IPS-11a (cell line): ENCODE data around the gene PIGM.
"Not testable (repeated sequence)": the region's sequence is repeated elsewhere in the genome, so short reads cannot be mapped to it uniquely, and the experiment has no call there.

Experiments used
- H3K4me3 ChIP-seq: one replicate; pipeline ENCODE4 v1.5.1; 2013; ENCODE audit warnings: low read depth, low read length, control low read depth

The PIGM gene

GRCh38 chr1:160061369-160062229 is 29.8 kb upstream of the PIGM start:
- no peak overlapping the region for H3K4me3 ChIP-seq

- no peak overlapping the region for H3K4me3 ChIP-seq
These were observed 26.3 kb upstream of the PIGM start for GRCh38 chr1:160058087-160058486.

- H3K4me3 ChIP-seq, result no peak overlapping the region
These were observed 24.9 kb upstream of the PIGM start for GRCh38 chr1:160056648-160057169.

- H3K4me3 ChIP-seq, result no peak overlapping the region
These were observed 22.0 kb upstream of the PIGM start for GRCh38 chr1:160053548-160054365.

GRCh38 chr1:160052936-160053335 is 21.1 kb upstream of the PIGM start:
- H3K4me3 ChIP-seq, result no peak overlapping the region

GRCh38 chr1:160050619-160051018 is 18.8 kb upstream of the PIGM start:
- H3K4me3 ChIP-seq, result no peak overlapping the region

GRCh38 chr1:160050182-160050581 is 18.4 kb upstream of the PIGM start:
- not testable (repeated sequence) for H3K4me3 ChIP-seq

- no peak overlapping the region for H3K4me3 ChIP-seq
These were observed 17.3 kb upstream of the PIGM start for GRCh38 chr1:160049101-160049500.

GRCh38 chr1:160048335-160048734 is 16.5 kb upstream of the PIGM start:
- no peak overlapping the region for H3K4me3 ChIP-seq

GRCh38 chr1:160047111-160047991 is 15.6 kb upstream of the PIGM start:
- H3K4me3 ChIP-seq, result no peak overlapping the region

- H3K4me3 ChIP-seq, result no peak overlapping the region
These were observed 14.8 kb upstream of the PIGM start for GRCh38 chr1:160046494-160047110.

- no peak overlapping the region for H3K4me3 ChIP-seq
These were observed 13.9 kb upstream of the PIGM start for GRCh38 chr1:160045653-160046052.

- H3K4me3 ChIP-seq, result no peak overlapping the region
These were observed 11.8 kb upstream of the PIGM start for GRCh38 chr1:160043543-160043942.

- H3K4me3 ChIP-seq, result no peak overlapping the region
These were observed 8.7 kb upstream of the PIGM start for GRCh38 chr1:160040476-160040875.

GRCh38 chr1:160032165-160032820 is 503 bp upstream of the PIGM start:
- peak overlapping the region; percentile 52 for H3K4me3 ChIP-seq

- H3K4me3 ChIP-seq, result peak overlapping the region; percentile 82
These were observed 979 bp downstream of the PIGM start for GRCh38 chr1:160030657-160031364.

- no peak overlapping the region for H3K4me3 ChIP-seq
These were observed 3.4 kb downstream of the PIGM start for GRCh38 chr1:160028426-160028825.

GRCh38 chr1:160025314-160025713 is 6.5 kb downstream of the PIGM start:
- H3K4me3 ChIP-seq, result no peak overlapping the region

GRCh38 chr1:160024195-160024905 is 7.4 kb downstream of the PIGM start:
- H3K4me3 ChIP-seq, result no peak overlapping the region
